K562 (cell line): ENCODE data around the gene CRKL. TPM values are rescaled to one million over a fixed set of nuclear protein-coding genes. Genes with fewer than 3 reads are reported as not detected.
A peak's percentile ranks its signal among the peaks of the same experiment; 100 is the strongest.

Source experiments
- ATF1 ChIP-seq, 2 experiments: fragments of 450-650 bp in 1 of 2; IDR thresholded peaks; 2 replicates each; pipeline ENCODE4 v1.6.1; 2016; ENCODE audit warnings: missing compliant biosample characterization in 1 of 2, missing genetic modification characterization in 1 of 2
- CHCHD3 ChIP-seq: fragments of 250-450 bp; sonication (Bioruptor Pico); IDR thresholded peaks from 2 replicates; pipeline ENCODE4 v2.1.2; 2022; ENCODE audit warnings: mild to moderate bottlenecking
- CXXC5 ChIP-seq: fragments of 250-450 bp; sonication (Bioruptor Pico); IDR thresholded peaks from 2 replicates; pipeline ENCODE4 v1.8.0; 2022; ENCODE audit warnings: inconsistent platforms, mild to moderate bottlenecking, moderate library complexity
- DMBX1 ChIP-seq: fragments of 250-450 bp; sonication (Bioruptor Pico); IDR thresholded peaks from 2 replicates; pipeline ENCODE4 v1.8.0; 2022; ENCODE audit warnings: inconsistent platforms, mild to moderate bottlenecking, moderate library complexity, borderline replicate concordance
- MCM7 ChIP-seq, 2 experiments: fragments of 450-650 bp; IDR thresholded peaks; 2 replicates each; pipeline ENCODE4 v1.6.1; 2016 to 2018
- NR2F6 ChIP-seq: fragments of 450-650 bp; formaldehyde crosslinking; IDR thresholded peaks from 2 replicates; pipeline ENCODE4 v1.4.0; 2020; ENCODE audit warnings: mild to moderate bottlenecking
- NR4A1 ChIP-seq, 2 experiments: fragments of 250-450 bp in 1 of 2; fragments of 450-650 bp in 1 of 2; sonication (Bioruptor Pico) in 1 of 2; IDR thresholded peaks; 2 replicates each; pipeline versions ENCODE4 v1.4.0 to v1.6.1; 2016 to 2020; ENCODE audit warnings: mild to moderate bottlenecking in 2 of 2, missing compliant biosample characterization in 1 of 2, missing genetic modification characterization in 1 of 2, moderate library complexity in 1 of 2
- PHTF2 ChIP-seq: fragments of 250-450 bp; sonication (Bioruptor Pico); IDR thresholded peaks from 2 replicates; pipeline ENCODE4 v1.5.0; 2021; ENCODE audit warnings: mild to moderate bottlenecking
- RBM17 ChIP-seq: fragments of 200-400 bp; formaldehyde crosslinking; IDR thresholded peaks from 2 replicates; pipeline ENCODE4 v1.6.1; 2017; ENCODE audit warnings: low read depth, mild to moderate bottlenecking, low read length, borderline replicate concordance
- RCOR1 ChIP-seq, 2 experiments: IDR thresholded peaks; 2 replicates each; pipeline ENCODE4 v1.6.1; 2012; ENCODE audit warnings: low read depth in 2 of 2, low read length in 2 of 2, borderline replicate concordance in 1 of 2, improper control_type of control experiment in 1 of 2
- RFX5 ChIP-seq: IDR thresholded peaks from 2 replicates; pipeline ENCODE4 v1.6.1; 2011; ENCODE audit warnings: low read depth, mild to moderate bottlenecking, improper control_type of control experiment, low read length
- SIN3A ChIP-seq, 2 experiments: fragments of 150-350 bp in 1 of 2; IDR thresholded peaks; 2 replicates each; pipeline ENCODE4 v1.6.1; 2011 to 2016; ENCODE audit warnings: borderline replicate concordance in 2 of 2, low read depth in 2 of 2, low read length in 2 of 2, mild to moderate bottlenecking in 2 of 2, moderate library complexity in 2 of 2; ENCODE audit not compliant: control insufficient read depth in 1 of 2
- SIRT6 ChIP-seq: IDR thresholded peaks from one replicate; pipeline ENCODE4 v1.6.1; 2012; ENCODE audit warnings: low read depth, mild to moderate bottlenecking, control low read depth, inconsistent platforms, low read length, moderate library complexity
- ZNF586 ChIP-seq: fragments of 450-650 bp; formaldehyde crosslinking; conservative IDR thresholded peaks from 2 replicates; pipeline ENCODE4 v1.4.0; 2020; ENCODE audit warnings: mild to moderate bottlenecking, moderate library complexity
- ZNF699 ChIP-seq: fragments of 250-450 bp; sonication (Bioruptor Pico); IDR thresholded peaks from 2 replicates; pipeline ENCODE4 v1.8.0; 2021; ENCODE audit warnings: mild to moderate bottlenecking, moderate library complexity; ENCODE audit not compliant: insufficient replicate concordance
- polyA plus RNA-seq, 8 experiments: library from polyadenylated mRNA; depleted of rRNA in 4 of 8; stranded (reverse) in 5 of 8; unstranded in 3 of 8; fragments of >200 nt; fragmentation: Nextera tagmentation in 2 of 8; fragmentation: Illumina TruSeq in 1 of 8; extraction: Ambion mirVana in 2 of 8; extraction: Trizol in 1 of 8; gene quantifications; 2 replicates each; pipeline versions ENCODE4 v1.2.1 to v1.2.3, GENCODE V29; 2011 to 2014; ENCODE audit warnings: inconsistent platforms in 1 of 8, missing spikeins in 1 of 8
- total RNA-seq, 7 experiments: library from RNA; depleted of rRNA in 6 of 7; stranded (reverse); fragments of >200 nt in 6 of 7; fragmentation: Illumina TruSeq in 2 of 7; extraction: Trizol in 2 of 7; gene quantifications; 2 replicates each; pipeline versions ENCODE4 v1.2.1 to v1.2.3, GENCODE V29; 2011 to 2021; ENCODE audit warnings: low replicate concordance in 1 of 7
- TF ChIP-seq, protein P1 (sequence below): fragments of 250-450 bp; sonication (Bioruptor Pico); IDR thresholded peaks from 2 replicates; pipeline ENCODE4 v1.4.0; 2020; ENCODE audit warnings: borderline replicate concordance
- TF ChIP-seq, protein P2 (sequence below), 2 experiments: IDR thresholded peaks in 1 of 2; conservative IDR thresholded peaks in 1 of 2; 2 replicates each; pipeline ENCODE4 v1.6.1; 2016; ENCODE audit warnings: low read depth in 2 of 2, mild to moderate bottlenecking in 1 of 2, missing compliant biosample characterization in 1 of 2, missing genetic modification characterization in 1 of 2, moderate library complexity in 1 of 2
- TF ChIP-seq, protein P3 (sequence below): fragments of 450-650 bp; formaldehyde crosslinking; IDR thresholded peaks from 2 replicates; pipeline ENCODE4 v1.4.0; 2022; ENCODE audit warnings: mild to moderate bottlenecking, moderate library complexity

The CRKL gene
- total and polyA plus RNA-seq, 9 of the 15 experiments (the other 6 are each of a cell fraction or from before 2014, with no cell fraction given) = 100 to 263 (median 124) TPM

DNA sequence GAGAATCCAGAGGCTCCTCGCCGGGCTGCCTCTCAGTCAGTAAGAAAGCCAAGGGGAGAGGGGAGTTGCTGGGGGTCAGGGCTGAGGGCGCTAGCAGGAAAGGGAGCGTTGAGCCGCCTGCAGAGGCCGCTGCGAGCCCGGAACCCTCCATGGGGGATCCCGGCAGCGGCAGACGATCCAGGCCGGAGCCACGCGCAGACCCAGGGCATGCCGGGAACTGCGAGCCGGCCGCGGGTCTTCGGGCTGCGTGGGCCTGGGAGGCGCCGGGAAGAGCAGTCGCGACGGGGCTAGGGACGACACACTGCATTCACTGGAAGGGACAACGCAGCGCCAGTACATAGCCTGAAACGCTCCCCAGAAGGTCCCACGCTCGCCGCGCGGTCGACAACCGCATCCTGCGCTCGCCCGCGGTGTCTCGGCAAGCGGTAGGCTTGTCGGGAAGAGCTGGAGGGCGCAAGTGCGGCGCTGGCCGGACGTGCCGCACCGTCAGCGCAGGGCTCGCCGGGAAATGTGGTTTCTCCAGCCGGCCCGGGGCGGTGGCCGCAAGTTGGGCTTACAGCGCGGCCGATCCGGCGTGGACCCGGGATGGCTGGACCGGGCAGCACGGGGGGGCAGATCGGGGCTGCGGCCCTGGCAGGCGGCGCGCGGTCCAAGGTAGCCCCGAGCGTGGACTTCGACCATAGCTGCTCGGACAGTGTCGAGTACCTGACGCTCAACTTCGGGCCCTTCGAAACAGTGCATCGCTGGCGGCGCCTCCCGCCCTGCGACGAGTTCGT is 64.8 kb downstream of the CRKL start, which contains the start of gene LZTR1 (continued):
- TF ChIP-seq ZNF699 = no peak
- TF ChIP-seq DMBX1 = peak; percentile 99
- no peak for TF ChIP-seq RBM17
- 0 out of 2 replicates have a peak, but pooled peaks have one; percentile 45 for TF ChIP-seq ZNF586 (CRISPR knock-in tag)
- peak; percentile 88; the same call in 1 of the 2 replicates for TF ChIP-seq CHCHD3 (CRISPR knock-in tag)
- peak; percentile 90 for TF ChIP-seq SIRT6
- TF ChIP-seq RCOR1 (IDR thresholded peaks at IDR 0.05; ENCODE audit: borderline replicate concordance in 1 of 2, low read depth in 2 of 2, low read length in 2 of 2) = peak; percentile 51 to 76; a peak in 3 of 4 replicates
- peak; percentile 100 for TF ChIP-seq CXXC5
- TF ChIP-seq NR4A1 (CRISPR knock-in tag; IDR thresholded peaks at IDR 0.05) = peak; percentile 100
- TF ChIP-seq NR4A1 (tag; IDR thresholded peaks at IDR 0.05) = peak; percentile 99
- TF ChIP-seq SIN3A (IDR thresholded peaks at IDR 0.05; ENCODE audit: borderline replicate concordance in 2 of 2, control insufficient read depth in 1 of 2, low read depth in 2 of 2, low read length in 2 of 2) = peak in 1 of 2 experiments; percentile 95; a peak in 2 of 4 replicates
- peak; percentile 92 for TF ChIP-seq NR2F6 (CRISPR knock-in tag)
- TF ChIP-seq, protein P1, sequence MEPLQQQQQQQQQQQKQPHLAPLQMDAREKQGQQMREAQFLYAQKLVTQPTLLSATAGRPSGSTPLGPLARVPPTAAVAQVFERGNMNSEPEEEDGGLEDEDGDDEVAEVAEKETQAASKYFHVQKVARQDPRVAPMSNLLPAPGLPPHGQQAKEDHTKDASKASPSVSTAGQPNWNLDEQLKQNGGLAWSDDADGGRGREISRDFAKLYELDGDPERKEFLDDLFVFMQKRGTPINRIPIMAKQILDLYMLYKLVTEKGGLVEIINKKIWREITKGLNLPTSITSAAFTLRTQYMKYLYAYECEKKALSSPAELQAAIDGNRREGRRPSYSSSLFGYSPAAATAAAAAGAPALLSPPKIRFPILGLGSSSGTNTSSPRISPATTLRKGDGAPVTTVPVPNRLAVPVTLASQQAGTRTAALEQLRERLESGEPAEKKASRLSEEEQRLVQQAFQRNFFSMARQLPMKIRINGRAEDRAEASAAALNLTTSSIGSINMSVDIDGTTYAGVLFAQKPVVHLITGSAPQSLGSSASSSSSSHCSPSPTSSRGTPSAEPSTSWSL = peak; percentile 95
- TF ChIP-seq, protein P2, sequence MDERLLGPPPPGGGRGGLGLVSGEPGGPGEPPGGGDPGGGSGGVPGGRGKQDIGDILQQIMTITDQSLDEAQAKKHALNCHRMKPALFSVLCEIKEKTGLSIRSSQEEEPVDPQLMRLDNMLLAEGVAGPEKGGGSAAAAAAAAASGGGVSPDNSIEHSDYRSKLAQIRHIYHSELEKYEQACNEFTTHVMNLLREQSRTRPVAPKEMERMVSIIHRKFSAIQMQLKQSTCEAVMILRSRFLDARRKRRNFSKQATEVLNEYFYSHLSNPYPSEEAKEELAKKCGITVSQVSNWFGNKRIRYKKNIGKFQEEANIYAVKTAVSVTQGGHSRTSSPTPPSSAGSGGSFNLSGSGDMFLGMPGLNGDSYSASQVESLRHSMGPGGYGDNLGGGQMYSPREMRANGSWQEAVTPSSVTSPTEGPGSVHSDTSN (CRISPR knock-in tag; IDR thresholded peaks at IDR 0.05; ENCODE audit: low read depth) = no peak
- TF ChIP-seq, protein P2 (tag; conservative IDR thresholded peaks at IDR 0.05; ENCODE audit: low read depth) = no peak
- TF ChIP-seq RFX5 = peak; percentile 61
- TF ChIP-seq, protein P3, sequence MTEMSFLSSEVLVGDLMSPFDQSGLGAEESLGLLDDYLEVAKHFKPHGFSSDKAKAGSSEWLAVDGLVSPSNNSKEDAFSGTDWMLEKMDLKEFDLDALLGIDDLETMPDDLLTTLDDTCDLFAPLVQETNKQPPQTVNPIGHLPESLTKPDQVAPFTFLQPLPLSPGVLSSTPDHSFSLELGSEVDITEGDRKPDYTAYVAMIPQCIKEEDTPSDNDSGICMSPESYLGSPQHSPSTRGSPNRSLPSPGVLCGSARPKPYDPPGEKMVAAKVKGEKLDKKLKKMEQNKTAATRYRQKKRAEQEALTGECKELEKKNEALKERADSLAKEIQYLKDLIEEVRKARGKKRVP = peak; percentile 84
- TF ChIP-seq MCM7 (IDR thresholded peaks at IDR 0.05) = no peak
- no peak for TF ChIP-seq ATF1 (CRISPR knock-in tag; IDR thresholded peaks at IDR 0.05)
- TF ChIP-seq ATF1 (tag; IDR thresholded peaks at IDR 0.05) = peak; percentile 98
- peak; percentile 92; the same call in 1 of the 2 replicates for TF ChIP-seq PHTF2 (CRISPR knock-in tag)
